Natural killer cell (primary cell): ENCODE results near the gene ATP2A1. TPM values are rescaled to one million over a fixed set of nuclear protein-coding genes. Genes with fewer than 3 reads are reported as not detected.
"Not testable (repeated sequence)": the region's sequence is repeated elsewhere in the genome, so short reads cannot be mapped to it uniquely, and the experiment has no call there.

Source experiments
- ATAC-seq, 3 donors: fragments of 150-1000 bp in 2 of 3; fragments of 200-7000 bp in 1 of 3; cut with Tn5 transposase; 1 replicate in 1 of 3; 2 replicates in 2 of 3; pipeline ENCODE4 v1.10.0; 2021; ENCODE audit warnings: mild to moderate bottlenecking in 2 of 3, moderate library complexity in 2 of 3
- DNase-seq, 2 donors: peaks; one replicate each; pipeline versions ENCODE4 v3.0.0 to v3.0.0-alpha.2; 2013 to 2021; ENCODE audit warnings: mixed read lengths in 1 of 2
- H3K27ac ChIP-seq: one replicate; pipeline ENCODE4 v1.5.1; 2013; ENCODE audit warnings: mild to moderate bottlenecking, low read length
- H3K27me3 ChIP-seq: one replicate; pipeline ENCODE4 v1.6.1; 2013; ENCODE audit warnings: low read length; ENCODE audit not compliant: control insufficient read depth, insufficient read depth
- H3K36me3 ChIP-seq: one replicate; pipeline ENCODE4 v1.6.1; 2013; ENCODE audit warnings: low read length; ENCODE audit not compliant: control insufficient read depth, insufficient read depth
- H3K4me1 ChIP-seq: one replicate; pipeline ENCODE4 v1.6.1; 2013; ENCODE audit warnings: low read length; ENCODE audit not compliant: control insufficient read depth, insufficient read depth
- H3K4me3 ChIP-seq: one replicate; pipeline ENCODE4 v1.5.1; 2013; ENCODE audit warnings: low read length
- H3K9me3 ChIP-seq: one replicate; pipeline ENCODE4 v1.6.1; 2013; ENCODE audit warnings: low read length; ENCODE audit not compliant: control insufficient read depth, insufficient read depth
- H3K27ac Mint-ChIP-seq, 2 donors: one replicate each; pipeline ENCODE4 v1.8.0; 2022; ENCODE audit warnings: mild to moderate bottlenecking in 2 of 2, mixed read lengths in 2 of 2, moderate library complexity in 1 of 2
- H3K27me3 Mint-ChIP-seq, 2 donors: one replicate each; pipeline ENCODE4 v1.8.0; 2022; ENCODE audit warnings: low read depth in 2 of 2, mixed read lengths in 2 of 2
- H3K36me3 Mint-ChIP-seq: one replicate; pipeline ENCODE4 v1.8.0; 2022; ENCODE audit warnings: mixed read lengths
- H3K4me1 Mint-ChIP-seq, 2 donors: one replicate each; pipeline ENCODE4 v1.8.0; 2022; ENCODE audit warnings: mixed read lengths in 2 of 2
- H3K4me3 Mint-ChIP-seq: one replicate; pipeline ENCODE4 v1.8.0; 2022; ENCODE audit warnings: mild to moderate bottlenecking, moderate library complexity, mixed read lengths
- H3K9me3 Mint-ChIP-seq, 2 donors: one replicate each; pipeline ENCODE4 v1.8.0; 2022; ENCODE audit warnings: mixed read lengths in 2 of 2
- WGBS: methylation state at CpG from one replicate; pipeline ENCODE4 v1.1.7; 2013; ENCODE audit warnings: missing lambda C conversion rate; ENCODE audit not compliant: insufficient coverage; 5-methylcytosine and 5-hydroxymethylcytosine counted together
- intact Hi-C: fragments of 100-400 bp; cut with micrococcal nuclease; formaldehyde crosslinking; loops from one replicate; pipeline ENCODE4 v1.14.2; 2022
- total RNA-seq, 4 donors: library from RNA; stranded (reverse); fragments of 120-200 nt in 1 of 4; gene quantifications; one replicate each; pipeline versions ENCODE4 v1.2.3 to v1.2.4, GENCODE V29; 2013 to 2022
- TF ChIP-seq, protein P1 (sequence below): fragments of 200-600 bp; IDR thresholded peaks from one replicate; pipeline ENCODE4 v1.8.0; 2022; ENCODE audit warnings: antibody characterized with exemption

The ATP2A1 gene
- total RNA-seq, 3 donors from 2014 or later (not counting 1 experiment from before 2014, with no cell fraction given): 0.75 to 2.5 (median 1.3) TPM

DNA sequence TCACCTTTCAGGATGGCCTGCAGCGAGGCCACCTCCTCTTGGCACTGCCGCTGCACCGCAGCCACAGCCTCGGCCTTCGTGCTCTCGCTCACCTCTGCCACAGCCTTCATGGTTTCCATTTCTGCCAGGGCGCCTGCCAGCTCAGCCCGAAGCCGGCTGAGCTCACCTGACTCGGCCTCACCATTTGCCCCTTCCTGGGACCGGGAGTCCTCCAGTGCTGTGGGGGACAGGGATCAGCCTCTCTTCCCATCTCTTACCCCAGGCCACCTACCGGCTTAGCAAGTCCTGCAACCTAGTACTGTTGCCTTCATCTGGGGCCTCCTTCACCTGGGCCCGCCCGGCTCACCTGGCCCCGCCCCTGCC lies 46.1 kb downstream of the ATP2A1 start:
- TF ChIP-seq, protein P1, sequence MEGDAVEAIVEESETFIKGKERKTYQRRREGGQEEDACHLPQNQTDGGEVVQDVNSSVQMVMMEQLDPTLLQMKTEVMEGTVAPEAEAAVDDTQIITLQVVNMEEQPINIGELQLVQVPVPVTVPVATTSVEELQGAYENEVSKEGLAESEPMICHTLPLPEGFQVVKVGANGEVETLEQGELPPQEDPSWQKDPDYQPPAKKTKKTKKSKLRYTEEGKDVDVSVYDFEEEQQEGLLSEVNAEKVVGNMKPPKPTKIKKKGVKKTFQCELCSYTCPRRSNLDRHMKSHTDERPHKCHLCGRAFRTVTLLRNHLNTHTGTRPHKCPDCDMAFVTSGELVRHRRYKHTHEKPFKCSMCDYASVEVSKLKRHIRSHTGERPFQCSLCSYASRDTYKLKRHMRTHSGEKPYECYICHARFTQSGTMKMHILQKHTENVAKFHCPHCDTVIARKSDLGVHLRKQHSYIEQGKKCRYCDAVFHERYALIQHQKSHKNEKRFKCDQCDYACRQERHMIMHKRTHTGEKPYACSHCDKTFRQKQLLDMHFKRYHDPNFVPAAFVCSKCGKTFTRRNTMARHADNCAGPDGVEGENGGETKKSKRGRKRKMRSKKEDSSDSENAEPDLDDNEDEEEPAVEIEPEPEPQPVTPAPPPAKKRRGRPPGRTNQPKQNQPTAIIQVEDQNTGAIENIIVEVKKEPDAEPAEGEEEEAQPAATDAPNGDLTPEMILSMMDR: no peak

DNA sequence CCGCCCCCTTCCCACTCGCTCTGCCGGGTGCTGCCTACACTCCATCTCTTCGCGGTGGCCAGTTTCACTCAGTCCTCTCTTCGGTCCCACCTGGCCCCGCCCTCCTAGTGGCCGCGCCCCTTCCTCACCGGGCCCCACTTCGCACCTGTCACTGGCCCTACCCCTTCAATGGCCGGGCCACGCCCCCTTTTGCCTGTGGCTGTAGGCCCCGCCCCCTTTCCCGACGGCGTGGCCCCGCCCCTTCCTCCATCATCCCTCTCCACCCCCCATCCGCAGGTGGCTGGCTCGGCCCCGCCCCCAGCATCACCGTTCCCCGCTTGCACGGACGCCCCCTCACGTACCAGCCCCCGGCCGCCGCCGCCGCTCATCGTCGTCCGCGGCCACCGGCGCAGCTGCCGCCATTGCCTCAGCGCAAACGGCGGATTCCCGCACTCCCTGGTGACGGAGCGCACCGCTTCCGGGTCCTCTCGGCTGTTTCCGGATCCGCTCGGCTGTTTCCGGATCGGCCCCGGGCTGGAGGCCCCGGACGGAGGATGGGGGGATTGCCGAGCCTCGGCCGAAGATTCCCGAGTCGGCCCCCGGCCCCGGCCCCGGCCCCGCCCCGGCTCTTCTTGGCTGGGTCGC lies 46.6 kb downstream of the ATP2A1 start, which contains the start of gene RABEP2:
TSS of gene RABEP2 (minus strand) at position 477 of the 624 bp plus-strand sequence. CDS start at position 402, 75 bp downstream.
- no peaks in the 10 kb centered on the region for H3K36me3 Mint-ChIP-seq
- H3K9me3 Mint-ChIP-seq: no peaks in the 10 kb centered on the region
- H3K4me1 Mint-ChIP-seq: peaks cover 26 to 34% of the 10 kb centered on the region in 2 donors
- DNase-seq (peak; percentile 95 to 98), ATAC-seq (peak; percentile 81 to 93 (median 85))
- H3K4me3 Mint-ChIP-seq: peak within 1 kb of the TSS; percentile 98
- intact Hi-C loops: loop anchor here (1.0 to 5.0 kb wide), 7 partner anchors 11 to 103 kb away; partner anchors contain the start of genes ATXN2L, NFATC2IP, SH2B1 and SPNS1
- WGBS: under 1% methylated on average over 66 of the region's 66 CpGs
- Histone ChIP-seq H3K36me3 (peaks cover 8% of the 10 kb centered on the region), H3K9me3 (no peaks in the 10 kb centered on the region), H3K27ac (peak within 1 kb of the TSS; percentile 96), H3K27me3 (no peaks in the 10 kb centered on the region), H3K4me3 (peak within 1 kb of the TSS; percentile 65), H3K4me1 (peaks cover 17% of the 10 kb centered on the region)
- TF ChIP-seq, protein P1: no peak
- no peaks in the 10 kb centered on the region for H3K27me3 Mint-ChIP-seq
- peak within 1 kb of the TSS; percentile 98 to 99 for H3K27ac Mint-ChIP-seq

More for the DNA sequence above, 46.1 kb downstream of the ATP2A1 start:
- H3K36me3 Mint-ChIP-seq: no peaks in the 10 kb centered on the region
- peak overlapping the region; percentile 98 to 99 for H3K27ac Mint-ChIP-seq
- 47% methylated on average over 15 of the region's 15 CpGs for WGBS
- DNase-seq: no peak
- H3K4me1 Mint-ChIP-seq: peaks cover 26 to 34% of the 10 kb centered on the region in 2 donors
- intact Hi-C loops: loop anchor here (2.0 kb wide), 2 partner anchors 26 to 78 kb away; partner anchors contain the start of genes NFATC2IP and TUFM
- H3K36me3 ChIP-seq: peaks cover 13% of the 10 kb centered on the region
- peak overlapping the region; percentile 65 for H3K4me3 ChIP-seq
- H3K9me3 ChIP-seq: no peaks in the 10 kb centered on the region
- H3K27me3 Mint-ChIP-seq: no peaks in the 10 kb centered on the region
- no peak for ATAC-seq
- H3K4me3 Mint-ChIP-seq: peak overlapping the region; percentile 91
- peak overlapping the region; percentile 96 for H3K27ac ChIP-seq
- no peaks in the 10 kb centered on the region for H3K9me3 Mint-ChIP-seq
- no peaks in the 10 kb centered on the region for H3K27me3 ChIP-seq
- H3K4me1 ChIP-seq: peaks cover 16% of the 10 kb centered on the region

- no peaks in the 10 kb centered on the region for H3K9me3 Mint-ChIP-seq
- Histone ChIP-seq H3K4me1 (peaks cover 24% of the 10 kb centered on the region), H3K27ac (peak overlapping the region; percentile 96), H3K27me3 (no peaks in the 10 kb centered on the region), H3K9me3 (no peaks in the 10 kb centered on the region), H3K4me3 (peak overlapping the region; percentile 65), H3K36me3 (peaks cover 8% of the 10 kb centered on the region)
- ATAC-seq (peak; percentile 73 to 86 (median 76)), DNase-seq (peak; percentile 83 to 91)
- peaks cover 32 to 41% of the 10 kb centered on the region in 2 donors for H3K4me1 Mint-ChIP-seq
- peak overlapping the region; percentile 98 to 99 for H3K27ac Mint-ChIP-seq
- H3K27me3 Mint-ChIP-seq: no peaks in the 10 kb centered on the region
- H3K4me3 Mint-ChIP-seq: peak overlapping the region; percentile 98
- WGBS: 1% methylated on average over 46 of the region's 48 CpGs
- TF ChIP-seq, protein P1: no peak
- intact Hi-C loops: loop anchor here (1.0 to 5.0 kb wide), 7 partner anchors 11 to 103 kb away; partner anchors contain the start of genes ATXN2L, NFATC2IP, SH2B1 and SPNS1
- no peaks in the 10 kb centered on the region for H3K36me3 Mint-ChIP-seq
Measured at GRCh38 chr16:28925386-28926228, 47.3 kb downstream of the ATP2A1 start.

DNA sequence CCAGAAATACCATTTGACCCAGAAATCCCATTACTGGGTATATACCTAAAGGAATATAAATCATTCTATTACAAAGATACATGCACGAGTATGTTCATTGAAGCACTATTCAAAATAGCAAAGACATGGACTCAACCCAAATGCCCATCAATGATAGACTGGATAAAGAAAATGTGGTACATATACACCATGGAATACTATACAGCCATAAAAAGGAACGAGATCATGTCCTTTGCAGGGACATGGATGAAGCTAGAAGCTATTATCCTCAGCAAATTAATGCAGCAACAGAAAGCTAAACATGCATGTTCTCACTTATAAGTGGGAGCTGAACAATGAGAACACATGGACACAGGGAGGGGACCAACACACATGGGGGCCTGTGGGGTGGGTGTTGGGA lies 48.0 kb downstream of the ATP2A1 start:
- H3K4me3 ChIP-seq: peak overlapping the region; percentile 65
- not testable (repeated sequence) for H3K9me3 Mint-ChIP-seq, H3K27me3 Mint-ChIP-seq, ATAC-seq, H3K36me3 Mint-ChIP-seq, H3K9me3 ChIP-seq, H3K27me3 ChIP-seq, H3K36me3 ChIP-seq, DNase-seq
- Mint-ChIP-seq H3K27ac (peak overlapping the region; percentile 98 to 99), H3K4me1 (peaks cover 34 to 43% of the 10 kb centered on the region in 2 donors), H3K4me3 (peak overlapping the region; percentile 98)
- peak overlapping the region; percentile 96 for H3K27ac ChIP-seq
- H3K4me1 ChIP-seq: peaks cover 31% of the 10 kb centered on the region
- intact Hi-C loops: loop anchor here (5.0 kb wide), 2 partner anchors 64 to 104 kb away; partner anchors contain the start of genes ATXN2L and SH2B1
- 100% methylated on average over 1 of the region's 2 CpGs for WGBS
